Ovary (tissue), 9 donors: ENCODE measurements around the gene DCAF12L1. TPM values are rescaled to one million over a fixed set of nuclear protein-coding genes. Genes with fewer than 3 reads are reported as not detected.

Experiments used
- DNase-seq, 5 donors: peaks; one replicate each; pipeline ENCODE4 v3.0.0-alpha.2; 2019 to 2020
- H3K27ac ChIP-seq, 2 donors: fragments of 200-600 bp; one replicate each; pipeline versions ENCODE4 v1.5.1 to v1.8.0; 2019 to 2022
- H3K27me3 ChIP-seq: fragments of 200-600 bp; one replicate; pipeline ENCODE4 v1.8.0; 2022
- H3K36me3 ChIP-seq: fragments of 200-600 bp; sonication (generic); one replicate; pipeline ENCODE4 v1.5.1; 2019
- H3K4me1 ChIP-seq: one replicate; pipeline ENCODE4 v1.8.1; 2013; ENCODE audit warnings: mild to moderate bottlenecking, moderate library complexity; ENCODE audit not compliant: insufficient read depth
- H3K4me3 ChIP-seq: fragments of 200-600 bp; sonication (generic); one replicate; pipeline ENCODE4 v1.5.1; 2017
- H3K9me3 ChIP-seq, 2 donors: fragments of 200-600 bp in 1 of 2; sonication (generic) in 1 of 2; one replicate each; pipeline versions ENCODE4 v1.5.1 to v1.8.1; 2013 to 2019; ENCODE audit warnings: mild to moderate bottlenecking in 1 of 2, moderate library complexity in 1 of 2
- CTCF ChIP-seq, 3 donors: fragments of 450-650 bp in 2 of 3; fragments of 200-600 bp in 1 of 3; IDR thresholded peaks; one replicate each; pipeline versions ENCODE4 v1.5.1 to v1.8.0; 2016 to 2022; ENCODE audit warnings: antibody characterized with exemption in 3 of 3, mild to moderate bottlenecking in 1 of 3
- EP300 ChIP-seq: sonication (generic); formaldehyde crosslinking; IDR thresholded peaks from one replicate; pipeline ENCODE4 v1.6.1; 2017; ENCODE audit warnings: antibody characterized with exemption
- POLR2A ChIP-seq: fragments of 450-650 bp; IDR thresholded peaks from one replicate; pipeline ENCODE4 v1.6.1; 2017; ENCODE audit warnings: antibody characterized with exemption, mild to moderate bottlenecking, moderate library complexity
- WGBS, 3 donors: extraction: QIAGEN DNeasy Blood & Tissue Kit in 1 of 3; methylation state at CpG; one replicate each; pipeline versions ENCODE4 v1.1.5 to v1.1.7; 2013 to 2017; 5-methylcytosine and 5-hydroxymethylcytosine counted together
- intact Hi-C, 4 donors: fragments of 100-400 bp; cut with DNase I; formaldehyde crosslinking; loops; one replicate each; pipeline versions ENCODE4 v1.11.0 to v1.15.1; 2022 to 2023
- polyA plus RNA-seq, 2 donors: library from polyadenylated mRNA; stranded (reverse); fragments of 200-250 nt in 1 of 2; fragments of 350-450 nt in 1 of 2; fragmentation: Illumina TruSeq in 1 of 2; extraction: RNeasy Lipid Tissue Mini Kit (QIAGEN cat#74804) in 1 of 2; gene quantifications; one replicate each; pipeline ENCODE4 v1.2.3, GENCODE V29; 2013 to 2014
- small RNA-seq: library from RNA; depleted of rRNA; stranded (forward); fragments of <200 nt; gene quantifications from one replicate; pipeline ENCODE3, GENCODE V24; 2016
- total RNA-seq, 7 donors: library from RNA; depleted of rRNA in 2 of 7; stranded (reverse); fragments of >200 nt in 2 of 7; fragmentation: NEBNext Ultra II Directional in 3 of 7; extraction: Animal tissue kit (Norgen Biotek cat#: 25700) in 3 of 7; gene quantifications; one replicate each; pipeline versions ENCODE4 v1.1.0 to v1.2.4, GENCODE V29; 2016 to 2023
- donor health status: DM: no; HTN: no; CAD: no; lungs with moderate emphysema.
- donor health status: DM: no; HTN: no; CAD: no.
- donor health status: Bipolar disorder and iron deficiency.
- donor health status: DM: yes; HTN: yes; CAD: no.
- donor health status: DM: no; HTN: no; CAD: no.
- donor health status: DM: yes; HTN: yes; CAD: no.

DCAF12L1 gene
- total and polyA plus RNA-seq, 9 donors = 0.24 to 4.1 (median 1.7) TPM

- peak in 1 of 5 donors; percentile 15 for DNase-seq
- no peaks in the 10 kb centered on the region for H3K4me1 ChIP-seq
- H3K4me3 ChIP-seq = no peak overlapping the region
- H3K36me3 ChIP-seq = no peaks in the 10 kb centered on the region
- WGBS, 3 donors = 79 to 86% (median 85%) methylated on average over 35 to 43 of the region's 43 CpGs
- no peak overlapping the region for H3K27ac ChIP-seq
- H3K27me3 ChIP-seq = no peaks in the 10 kb centered on the region
- no peaks in the 10 kb centered on the region for H3K9me3 ChIP-seq
- intact Hi-C loops = no loop called here
- TF ChIP-seq POLR2A (no peak), EP300 (no peak), CTCF (IDR thresholded peaks at IDR 0.05) (no peak)
Measured at GRCh38 chrX:126551725-126552312, 795 bp downstream of the DCAF12L1 start.

- DNase-seq = no peak
- Histone ChIP-seq H3K27me3 (no peaks in the 10 kb centered on the region), H3K27ac (no peak overlapping the region), H3K4me3 (no peak overlapping the region), H3K36me3 (no peaks in the 10 kb centered on the region), H3K4me1 (no peaks in the 10 kb centered on the region), H3K9me3 (no peaks in the 10 kb centered on the region)
- TF ChIP-seq CTCF (IDR thresholded peaks at IDR 0.05) = no peak
- no peak for TF ChIP-seq EP300
- TF ChIP-seq POLR2A = no peak
- intact Hi-C loops = no loop called here
- 86 to 93% (median 90%) methylated on average over 16 to 17 of the region's 17 CpGs for WGBS, 3 donors
Measured at GRCh38 chrX:126551306-126551705, 1.3 kb downstream of the DCAF12L1 start.

GRCh38 chrX:126550816-126551215 is 1.8 kb downstream of the DCAF12L1 start:
- Histone ChIP-seq H3K27ac (no peak overlapping the region), H3K36me3 (no peaks in the 10 kb centered on the region), H3K4me1 (no peaks in the 10 kb centered on the region), H3K9me3 (no peaks in the 10 kb centered on the region), H3K4me3 (no peak overlapping the region), H3K27me3 (no peaks in the 10 kb centered on the region)
- intact Hi-C loops = no loop called here
- no peak for DNase-seq
- no peak for TF ChIP-seq POLR2A
- no peak for TF ChIP-seq CTCF (IDR thresholded peaks at IDR 0.05)
- no peak for TF ChIP-seq EP300
- 63 to 68% (median 63%) methylated on average over 6 of the region's 6 CpGs for WGBS, 3 donors

GRCh38 chrX:126509923-126510322 is 42.7 kb downstream of the DCAF12L1 start:
- no peak for TF ChIP-seq EP300
- TF ChIP-seq CTCF (IDR thresholded peaks at IDR 0.05) = no peak
- no peak for TF ChIP-seq POLR2A
- Histone ChIP-seq H3K4me3 (no peak overlapping the region), H3K36me3 (no peaks in the 10 kb centered on the region), H3K27ac (no peak overlapping the region), H3K27me3 (no peaks in the 10 kb centered on the region), H3K9me3 (no peaks in the 10 kb centered on the region), H3K4me1 (no peaks in the 10 kb centered on the region)
- intact Hi-C loops = no loop called here
- WGBS, 3 donors = 48 to 53% (median 49%) methylated on average over 3 of the region's 3 CpGs
- no peak for DNase-seq

Small RNA genes within 50 kb of the gene (small RNA-seq; reads per million reads assigned to genes)
- not detected for gene Z69908.1
